HCT116 (cell line): ENCODE results near the gene ADARB2. TPM values are rescaled to one million over a fixed set of nuclear protein-coding genes. Genes with fewer than 3 reads are reported as not detected.

Experiments used
- ATAC-seq: fragments of 200-7000 bp; cut with Tn5 transposase; 2 replicates; pipeline ENCODE4 v1.9.1; 2020; ENCODE audit warnings: mild to moderate bottlenecking, moderate library complexity
- BruUV-seq: library from RNA; stranded (reverse); fragments of 400-500 nt; replicated peaks from 2 replicates; lab custom pipeline; 2021; lab: Mats Ljungman, UMichigan
- CTCF ChIA-PET: fragments of 300-600 bp; sonication (Branson Sonifier 250); formaldehyde crosslinking; loops from one replicate; lab custom pipeline; 2021; ENCODE audit warnings: antibody characterized with exemption; lab: Charles Lee
- POLR2A ChIA-PET: fragments of 300-600, 350-600 bp; sonication (Branson Sonifier 250); formaldehyde crosslinking; loops from one replicate; lab custom pipeline; 2021; ENCODE audit warnings: antibody characterized with exemption; lab: Charles Lee
- RAD21 ChIA-PET, 2 experiments: fragments of 300-600 bp; sonication (Branson Sonifier 250); formaldehyde crosslinking; loops; one replicate each; lab custom pipeline; 2023; ENCODE audit warnings: low total read pairs in 2 of 2; ENCODE audit not compliant: uncharacterized antibody in 2 of 2, unreplicated experiment in 2 of 2, low non-redundant PET in 1 of 2; lab: Charles Lee
- DNase-seq: peaks from one replicate; pipeline ENCODE4 v3.0.0-alpha.2; 2010; ENCODE audit warnings: low read depth, low spot score
- H2AFZ ChIP-seq: fragments of 200-600 bp; shearing (Covaris generic), sonication (generic); 2 replicates; pipeline ENCODE4 v1.6.1; 2017; ENCODE audit warnings: low read depth, mixed run types, mixed read lengths, antibody characterized with exemption, low read length; ENCODE audit not compliant: poor library complexity, severe bottlenecking
- H3K27ac ChIP-seq: 2 replicates; pipeline ENCODE4 v1.5.1; 2012; ENCODE audit warnings: low read depth, low read length
- H3K27me3 ChIP-seq: fragments of 200-600 bp; sonication (generic); 2 replicates; pipeline ENCODE4 v1.6.1; 2016; ENCODE audit warnings: mixed run types, low read length, mixed read lengths; ENCODE audit not compliant: insufficient read depth
- H3K36me3 ChIP-seq, 2 experiments: fragments of 200-500 bp in 1 of 2; fragments of 200-600 bp in 1 of 2; sonication (Bioruptor generic) in 1 of 2; sonication (generic) in 1 of 2; 2 replicates each; pipeline versions ENCODE4 v1.5.1 to v1.6.1; 2014 to 2016; ENCODE audit warnings: low read length in 2 of 2, inconsistent platforms in 1 of 2, mixed read lengths in 1 of 2, mixed run types in 1 of 2; ENCODE audit not compliant: insufficient read depth in 2 of 2, control insufficient read depth in 1 of 2
- H3K4me1 ChIP-seq, 2 experiments: fragments of 200-600 bp in 1 of 2; sonication (generic) in 1 of 2; 2 replicates each; pipeline versions ENCODE4 v1.5.1 to v1.6.1; 2012 to 2017; ENCODE audit warnings: low read length in 2 of 2, inconsistent platforms in 1 of 2, mild to moderate bottlenecking in 1 of 2, mixed read lengths in 1 of 2, mixed run types in 1 of 2, moderate library complexity in 1 of 2; ENCODE audit not compliant: insufficient read depth in 2 of 2, control insufficient read depth in 1 of 2
- H3K4me2 ChIP-seq: fragments of 200-600 bp; sonication (generic); 2 replicates; pipeline ENCODE4 v1.6.1; 2017; ENCODE audit warnings: mixed run types, low read length, mixed read lengths
- H3K4me3 ChIP-seq, 2 experiments: fragments of 200-600 bp in 1 of 2; sonication (generic) in 1 of 2; replicated peaks in 1 of 2; 2 replicates each; pipeline ENCODE4 v1.5.1; 2011 to 2016; ENCODE audit warnings: low read length in 2 of 2, control low read depth in 1 of 2, low read depth in 1 of 2, mild to moderate bottlenecking in 1 of 2, mixed read lengths in 1 of 2, mixed run types in 1 of 2
- H3K79me2 ChIP-seq: fragments of 200-600 bp; sonication (generic); 2 replicates; pipeline ENCODE4 v1.6.1; 2017; ENCODE audit warnings: mild to moderate bottlenecking, mixed run types, low read length, moderate library complexity, mixed read lengths; ENCODE audit not compliant: insufficient read depth
- H3K9ac ChIP-seq: fragments of 200-600 bp; sonication (generic); 2 replicates; pipeline ENCODE4 v1.6.1; 2016; ENCODE audit warnings: low read length, mixed read lengths
- H3K9me2 ChIP-seq: fragments of 200-600 bp; sonication (generic), shearing (Covaris generic); 2 replicates; pipeline ENCODE4 v1.6.1; 2017; ENCODE audit warnings: mixed run types, mild to moderate bottlenecking, moderate library complexity; ENCODE audit not compliant: insufficient read depth
- H3K9me3 ChIP-seq, 2 experiments: fragments of 200-500 bp in 1 of 2; fragments of 200-600 bp in 1 of 2; sonication (Bioruptor generic) in 1 of 2; sonication (generic) in 1 of 2; 2 replicates each; pipeline ENCODE4 v1.6.1; 2014 to 2017; ENCODE audit warnings: low read length in 2 of 2, mixed read lengths in 2 of 2, inconsistent platforms in 1 of 2, low read depth in 1 of 2, mild to moderate bottlenecking in 1 of 2, mixed run types in 1 of 2, moderate library complexity in 1 of 2; ENCODE audit not compliant: control insufficient read depth in 1 of 2, insufficient read depth in 1 of 2
- H4K20me1 ChIP-seq: fragments of 200-600 bp; sonication (generic), shearing (Covaris generic); 2 replicates; pipeline ENCODE4 v1.6.1; 2017; ENCODE audit warnings: mixed run types, mild to moderate bottlenecking, moderate library complexity; ENCODE audit not compliant: insufficient read depth
- ATF3 ChIP-seq: IDR thresholded peaks from 2 replicates; pipeline ENCODE4 v1.6.1; 2012
- CBX3 ChIP-seq: IDR thresholded peaks from 2 replicates; pipeline ENCODE4 v1.6.1; 2012; ENCODE audit warnings: low read depth
- CEBPB ChIP-seq: IDR thresholded peaks from 2 replicates; pipeline ENCODE4 v1.6.1; 2012; ENCODE audit warnings: low read depth
- EGR1 ChIP-seq: IDR thresholded peaks from 2 replicates; pipeline ENCODE4 v1.6.1; 2012; ENCODE audit warnings: low read depth
- ELF1 ChIP-seq: IDR thresholded peaks from 2 replicates; pipeline ENCODE4 v1.6.1; 2012; ENCODE audit warnings: low read depth, borderline replicate concordance
- EZH2phosphoT487 ChIP-seq: fragments of 200-600 bp; IDR thresholded peaks from 2 replicates; pipeline ENCODE4 v1.6.1; 2018; ENCODE audit warnings: antibody characterized with exemption, borderline replicate concordance
- FOSL1 ChIP-seq: IDR thresholded peaks from 2 replicates; pipeline ENCODE4 v1.6.1; 2012; ENCODE audit warnings: low read depth
- JUND ChIP-seq: IDR thresholded peaks from 2 replicates; pipeline ENCODE4 v1.6.1; 2012
- POLR2A ChIP-seq: IDR thresholded peaks from 2 replicates; pipeline ENCODE4 v1.7.0; 2011; ENCODE audit warnings: borderline replicate concordance; ENCODE audit not compliant: insufficient read depth, insufficient read length; ENCODE audit errors: extremely low read depth
- SIN3A ChIP-seq: IDR thresholded peaks from 2 replicates; pipeline ENCODE4 v1.6.1; 2012; ENCODE audit warnings: low read depth
- SP1 ChIP-seq: IDR thresholded peaks from 2 replicates; pipeline ENCODE4 v1.6.1; 2012; ENCODE audit warnings: low read depth
- TCF7L2 ChIP-seq: IDR thresholded peaks from 2 replicates; pipeline ENCODE4 v1.7.0; 2011; ENCODE audit warnings: borderline replicate concordance, inconsistent platforms; ENCODE audit not compliant: insufficient read depth, insufficient read length; ENCODE audit errors: extremely low read depth
- YY1 ChIP-seq: IDR thresholded peaks from 2 replicates; pipeline ENCODE4 v1.6.1; 2011; ENCODE audit warnings: low read length, low read depth, moderate library complexity, mild to moderate bottlenecking; ENCODE audit not compliant: insufficient replicate concordance; ENCODE audit errors: extremely low read depth
- ZFX ChIP-seq: fragments of 450-650 bp; IDR thresholded peaks from 2 replicates; pipeline ENCODE4 v1.6.1; 2017
- ZNF274 ChIP-seq: fragments of 200-500 bp; sonication (Bioruptor generic); IDR thresholded peaks from 2 replicates; pipeline ENCODE4 v1.6.1; 2014; ENCODE audit warnings: mild to moderate bottlenecking, low read depth, low read length, inconsistent platforms
- intact Hi-C: fragments of 100-400 bp; cut with micrococcal nuclease; formaldehyde crosslinking; loops from 2 replicates; pipeline ENCODE4 v1.10.0; 2022
- total RNA-seq: library from RNA; stranded (reverse); gene quantifications from one replicate; pipeline ENCODE4 v1.2.1, GENCODE V29; 2021; ENCODE audit not compliant: unreplicated experiment
- TF ChIP-seq, protein P1 (sequence below): IDR thresholded peaks from 2 replicates; pipeline ENCODE4 v1.6.1; 2012; ENCODE audit warnings: low read depth

The ADARB2 gene
- total RNA-seq, 1 experiment from 2014 or later: not detected

GRCh38 chr10:1475098-1475591 is 262.2 kb downstream of the ADARB2 start:
- POLR2A ChIA-PET: no interaction called here
- no peak for TF ChIP-seq ZFX
- TF ChIP-seq CBX3: no peak
- no peak for TF ChIP-seq YY1
- TF ChIP-seq CEBPB: no peak
- Histone ChIP-seq H3K27ac (no peak overlapping the region), H3K79me2 (no peaks in the 10 kb centered on the region), H3K27me3 (0 out of 2 replicates have a peak, but pooled peaks cover 1% of the 10 kb centered on the region), H3K4me1 (no peaks in the 10 kb centered on the region), H3K9me2 (no peaks in the 10 kb centered on the region), H3K9ac (no peak overlapping the region), H2AFZ (no peak overlapping the region), H4K20me1 (no peaks in the 10 kb centered on the region), H3K36me3 (no peaks in the 10 kb centered on the region), H3K9me3 (no peaks in the 10 kb centered on the region), H3K4me2 (no peak overlapping the region), H3K4me3 (no peak overlapping the region)
- no TSS peak for BruUV-seq
- DNase-seq: no peak
- CTCF ChIA-PET: no interaction called here
- no peak for ATAC-seq
- intact Hi-C loops: no loop called here
- RAD21 ChIA-PET: no interaction called here

GRCh38 chr10:1474376-1475097 is 262.8 kb downstream of the ADARB2 start:
- Histone ChIP-seq H3K9me3 (no peaks in the 10 kb centered on the region), H3K9me2 (no peaks in the 10 kb centered on the region), H4K20me1 (no peaks in the 10 kb centered on the region)
- BruUV-seq: no TSS peak
- POLR2A ChIA-PET: no interaction called here
- TF ChIP-seq, protein P1, sequence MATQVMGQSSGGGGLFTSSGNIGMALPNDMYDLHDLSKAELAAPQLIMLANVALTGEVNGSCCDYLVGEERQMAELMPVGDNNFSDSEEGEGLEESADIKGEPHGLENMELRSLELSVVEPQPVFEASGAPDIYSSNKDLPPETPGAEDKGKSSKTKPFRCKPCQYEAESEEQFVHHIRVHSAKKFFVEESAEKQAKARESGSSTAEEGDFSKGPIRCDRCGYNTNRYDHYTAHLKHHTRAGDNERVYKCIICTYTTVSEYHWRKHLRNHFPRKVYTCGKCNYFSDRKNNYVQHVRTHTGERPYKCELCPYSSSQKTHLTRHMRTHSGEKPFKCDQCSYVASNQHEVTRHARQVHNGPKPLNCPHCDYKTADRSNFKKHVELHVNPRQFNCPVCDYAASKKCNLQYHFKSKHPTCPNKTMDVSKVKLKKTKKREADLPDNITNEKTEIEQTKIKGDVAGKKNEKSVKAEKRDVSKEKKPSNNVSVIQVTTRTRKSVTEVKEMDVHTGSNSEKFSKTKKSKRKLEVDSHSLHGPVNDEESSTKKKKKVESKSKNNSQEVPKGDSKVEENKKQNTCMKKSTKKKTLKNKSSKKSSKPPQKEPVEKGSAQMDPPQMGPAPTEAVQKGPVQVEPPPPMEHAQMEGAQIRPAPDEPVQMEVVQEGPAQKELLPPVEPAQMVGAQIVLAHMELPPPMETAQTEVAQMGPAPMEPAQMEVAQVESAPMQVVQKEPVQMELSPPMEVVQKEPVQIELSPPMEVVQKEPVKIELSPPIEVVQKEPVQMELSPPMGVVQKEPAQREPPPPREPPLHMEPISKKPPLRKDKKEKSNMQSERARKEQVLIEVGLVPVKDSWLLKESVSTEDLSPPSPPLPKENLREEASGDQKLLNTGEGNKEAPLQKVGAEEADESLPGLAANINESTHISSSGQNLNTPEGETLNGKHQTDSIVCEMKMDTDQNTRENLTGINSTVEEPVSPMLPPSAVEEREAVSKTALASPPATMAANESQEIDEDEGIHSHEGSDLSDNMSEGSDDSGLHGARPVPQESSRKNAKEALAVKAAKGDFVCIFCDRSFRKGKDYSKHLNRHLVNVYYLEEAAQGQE: no peak
- TF ChIP-seq SIN3A (no peak), TCF7L2 (no peak), SP1 (no peak), EGR1 (no peak), CEBPB (no peak), JUND (no peak), CBX3 (no peak), EZH2phosphoT487 (no peak), ATF3 (no peak), POLR2A (no peak), FOSL1 (no peak), ZFX (no peak), ELF1 (no peak), ZNF274 (no peak)
- TF ChIP-seq, all 23 proteins: peak for 0
- H3K4me1 ChIP-seq: no peaks in the 10 kb centered on the region
- ATAC-seq (no peak), DNase-seq (no peak)
- H3K27ac ChIP-seq: no peak overlapping the region
- H3K27me3 ChIP-seq: peaks cover 7% of the 10 kb centered on the region; the same call in 1 of the 2 replicates
- no peak overlapping the region for H2AFZ ChIP-seq
- H3K9ac ChIP-seq: no peak overlapping the region
- CTCF ChIA-PET: no interaction called here
- no peaks in the 10 kb centered on the region for H3K79me2 ChIP-seq
- H3K4me3 ChIP-seq: no peak overlapping the region
- RAD21 ChIA-PET: no interaction called here
- no peak overlapping the region for H3K4me2 ChIP-seq
- intact Hi-C loops: no loop called here
- no peaks in the 10 kb centered on the region for H3K36me3 ChIP-seq
